Measurements from ENCODE around the gene ABCC4.
"Not testable (repeated sequence)": the region's sequence is repeated elsewhere in the genome, so short reads cannot be mapped to it uniquely, and the experiment has no call there.

The ABCC4 gene

DNA sequence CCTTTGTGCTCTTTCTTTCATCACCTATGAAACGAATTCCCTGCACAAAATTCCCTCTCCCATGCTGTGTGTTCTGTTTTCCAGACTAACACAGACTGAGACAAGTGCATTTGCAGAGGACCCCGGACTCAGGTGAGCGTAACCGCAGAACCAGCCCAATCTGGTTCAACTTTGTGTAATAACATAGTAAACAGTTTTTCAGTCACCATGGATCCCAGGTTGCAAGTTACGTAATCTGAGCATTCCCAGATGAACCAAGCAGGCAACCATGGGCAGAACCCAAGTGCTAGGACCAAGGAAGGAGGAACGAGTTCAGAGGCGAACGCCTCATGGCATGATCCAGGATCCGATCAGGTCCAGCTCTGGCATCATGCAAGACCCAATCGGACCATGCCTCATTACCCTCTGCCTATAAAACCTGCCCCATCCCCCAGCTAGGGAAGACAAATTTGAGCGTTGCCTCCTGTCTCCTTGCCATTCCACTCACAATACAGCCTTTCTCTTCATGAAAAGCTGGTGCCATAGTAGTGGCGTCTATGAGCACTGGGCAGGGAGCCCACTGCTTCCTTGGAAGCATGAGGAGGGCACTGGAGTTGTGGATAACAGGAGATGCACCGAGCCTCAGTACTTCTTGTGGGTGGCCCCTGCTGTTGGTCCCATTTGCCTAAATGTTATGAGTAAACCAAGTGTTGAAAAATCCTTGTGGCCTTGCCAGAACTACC lies 107.6 kb downstream of the ABCC4 start:
- DNase-seq, result no peak

DNA sequence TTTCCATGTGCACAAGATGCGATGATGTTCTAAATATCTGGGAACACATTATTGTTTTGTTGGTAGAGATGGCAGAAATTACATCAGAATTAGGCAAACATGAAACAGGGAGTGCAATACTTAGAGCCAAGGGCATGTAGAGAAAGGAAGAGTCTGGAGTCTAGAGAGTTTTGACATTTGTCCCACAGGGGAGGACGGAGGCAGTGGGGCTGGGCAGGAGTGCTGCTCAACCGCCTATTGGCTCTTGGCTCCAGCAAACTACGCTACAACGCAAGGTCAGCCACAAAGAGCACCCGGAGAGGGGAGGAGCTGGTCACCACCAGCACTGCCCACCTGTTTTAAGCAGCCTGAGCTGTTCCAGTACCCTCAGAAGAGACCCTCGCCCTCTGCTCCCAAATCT lies 108.3 kb downstream of the ABCC4 start:
- DNase-seq, result no peak

DNA sequence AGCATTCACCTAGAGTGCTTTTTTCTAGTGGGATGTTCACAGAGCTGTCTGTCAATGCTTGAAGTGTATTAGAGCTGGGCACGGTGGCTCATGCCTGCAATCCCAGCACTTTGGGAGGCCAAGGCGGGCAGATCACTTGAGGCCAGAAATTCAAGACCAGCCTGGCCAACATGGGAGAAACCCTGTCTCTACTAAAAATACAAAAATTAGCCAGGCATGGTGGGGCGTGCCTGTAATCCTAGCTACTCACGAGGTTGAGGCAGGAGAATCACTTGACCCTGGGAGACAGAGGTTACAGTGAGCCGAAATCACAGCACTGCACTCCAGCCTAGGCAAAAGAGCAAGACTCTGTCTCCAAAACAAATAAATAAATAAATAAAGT lies 108.7 kb downstream of the ABCC4 start:
- DNase-seq, result not testable (repeated sequence)

DNA sequence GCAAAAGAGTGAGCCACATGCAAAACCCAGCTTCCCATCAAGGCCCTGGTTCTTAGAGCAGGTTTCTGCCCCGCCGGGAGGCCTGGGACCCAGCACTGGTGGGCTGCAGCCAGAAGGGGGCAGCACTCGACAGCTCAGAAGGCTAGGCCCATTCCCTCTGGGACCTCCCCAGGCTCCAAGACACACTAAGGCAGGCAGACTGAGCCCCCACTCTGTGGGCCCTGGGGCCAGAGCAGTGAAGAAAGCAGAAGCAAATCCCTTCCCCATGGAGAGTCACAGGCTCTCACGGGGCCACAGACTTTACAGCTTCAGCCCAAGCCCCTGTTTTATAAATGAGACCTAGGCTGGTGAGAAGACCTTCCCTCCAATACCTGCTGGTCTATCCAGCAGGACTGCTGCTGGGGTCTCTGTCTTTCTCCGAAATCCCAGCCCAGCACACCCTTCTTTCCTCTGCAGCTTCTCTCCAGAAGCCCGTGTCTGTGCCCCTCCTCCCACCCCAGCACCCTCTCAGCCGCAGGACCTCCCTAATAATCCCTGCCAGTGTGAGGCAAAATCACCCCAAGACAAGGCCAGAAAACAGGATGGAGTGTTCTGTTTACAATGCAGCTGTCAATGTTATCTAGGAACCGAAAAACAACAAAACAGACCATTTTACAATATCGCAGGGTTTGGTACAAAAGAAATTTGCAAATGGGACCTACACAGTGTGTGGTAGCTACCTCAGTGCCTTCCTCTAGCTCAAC lies 109.3 kb downstream of the ABCC4 start:
- DNase-seq, result peak; percentile 76 to 81

DNA sequence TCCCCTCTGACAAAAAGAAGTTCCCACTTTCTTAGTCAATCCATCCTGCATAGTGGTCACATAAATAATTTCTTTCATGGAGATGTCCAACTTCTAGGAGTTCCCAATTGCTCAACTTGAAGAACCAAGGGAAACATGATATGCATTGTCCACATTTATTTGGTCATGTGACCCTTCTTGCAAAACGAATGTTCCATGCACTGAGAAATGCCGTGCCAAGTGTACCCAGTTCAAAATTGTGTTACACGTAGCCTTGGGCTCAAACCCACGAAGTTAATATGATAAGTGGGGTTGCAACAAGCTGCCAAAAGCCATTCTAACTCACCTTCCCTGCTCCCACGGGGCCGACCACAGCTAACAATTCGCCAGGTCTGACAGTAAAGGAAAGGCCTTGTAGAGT lies 113.1 kb downstream of the ABCC4 start:
- DNase-seq, result no peak

DNA sequence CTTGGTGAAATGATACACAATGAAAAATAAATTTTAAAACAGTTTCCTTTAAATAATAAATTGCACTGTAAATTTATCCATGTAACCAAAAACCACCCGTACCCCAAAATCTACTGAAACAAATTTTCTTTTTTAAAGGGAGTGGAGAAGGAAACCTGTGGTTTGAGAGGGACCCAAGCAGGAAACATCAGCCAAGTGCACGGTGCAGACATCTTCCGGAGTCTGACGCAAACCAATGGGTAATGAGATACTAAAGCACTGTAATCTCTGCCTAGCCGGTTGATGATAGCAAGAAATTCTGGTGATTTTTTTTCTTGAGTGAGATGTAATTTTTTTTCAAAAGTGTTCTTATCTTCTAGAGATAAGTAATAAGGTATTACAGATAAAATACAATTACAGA lies 115.4 kb downstream of the ABCC4 start:
- peak in 1 of 2 donors; percentile 3 for DNase-seq

DNA sequence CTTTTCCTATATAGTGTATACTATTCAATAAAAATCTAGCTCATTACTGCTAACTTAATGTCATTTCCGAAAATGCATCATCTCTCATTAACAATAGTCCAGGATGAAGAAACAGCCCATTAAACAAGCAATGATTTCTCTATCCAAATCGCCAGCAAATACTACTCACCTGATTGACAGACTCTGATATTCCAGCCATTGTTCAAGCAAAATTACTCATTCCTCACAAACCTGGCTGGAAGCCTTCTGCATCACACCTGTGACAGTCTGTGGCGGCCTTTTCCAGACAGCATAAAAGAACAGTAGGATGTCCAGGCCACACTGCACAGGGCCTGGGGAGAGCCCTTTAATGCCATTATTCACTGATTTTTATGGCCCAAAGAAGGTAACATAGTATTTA lies 115.9 kb downstream of the ABCC4 start:
- DNase-seq, result no peak

DNA sequence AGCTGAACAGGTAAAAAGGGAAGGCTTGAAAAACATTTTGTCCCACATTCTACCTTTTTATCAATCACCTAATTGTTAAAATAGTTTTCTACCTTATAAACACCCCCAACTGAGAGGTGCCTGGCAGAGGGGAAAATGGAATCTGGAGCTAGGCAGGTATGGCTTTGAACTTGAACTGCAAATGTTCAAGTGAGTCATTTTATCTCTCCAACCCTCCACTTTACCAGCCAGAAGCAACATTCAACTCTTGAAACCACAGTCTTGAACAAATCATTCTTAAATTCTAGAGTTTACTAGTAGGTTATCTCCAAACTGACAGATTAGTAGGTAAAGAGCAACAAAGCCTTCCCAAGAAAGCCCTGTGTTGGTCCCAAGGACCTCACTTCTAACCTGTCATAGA lies 116.9 kb downstream of the ABCC4 start:
- no peak for DNase-seq

DNA sequence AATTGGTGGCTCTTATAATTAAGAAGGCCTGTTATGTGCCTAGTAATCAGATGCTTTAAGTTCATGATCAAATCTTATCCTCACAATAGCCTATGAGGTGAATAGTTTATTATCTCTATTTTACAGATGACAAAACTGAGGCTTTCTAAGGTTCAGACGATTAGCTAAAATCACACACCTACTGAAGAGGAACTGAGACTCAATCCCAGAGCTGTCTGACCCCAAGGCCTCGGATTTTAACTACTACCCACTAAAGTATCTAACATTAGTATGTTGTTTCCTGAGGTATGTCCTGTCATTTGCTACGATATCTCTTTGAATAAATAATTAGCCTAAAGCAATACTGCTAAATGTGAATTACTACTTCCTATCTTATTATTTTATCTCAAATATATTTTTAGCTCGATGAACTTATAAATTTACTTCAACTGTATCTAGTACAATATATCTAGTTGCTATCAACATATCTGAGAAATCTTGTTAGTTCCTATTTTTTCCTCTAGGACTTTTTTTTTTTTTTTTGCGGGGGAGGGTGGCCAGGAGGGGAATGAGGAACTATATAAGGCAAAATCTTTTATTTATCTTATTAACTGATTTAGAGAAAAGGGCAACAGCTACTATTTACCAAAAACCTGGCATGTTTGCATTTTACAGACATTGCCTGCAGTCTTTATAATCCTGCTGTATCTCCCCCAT lies 118.5 kb downstream of the ABCC4 start:
- peak; percentile 35 to 76 for DNase-seq

DNA sequence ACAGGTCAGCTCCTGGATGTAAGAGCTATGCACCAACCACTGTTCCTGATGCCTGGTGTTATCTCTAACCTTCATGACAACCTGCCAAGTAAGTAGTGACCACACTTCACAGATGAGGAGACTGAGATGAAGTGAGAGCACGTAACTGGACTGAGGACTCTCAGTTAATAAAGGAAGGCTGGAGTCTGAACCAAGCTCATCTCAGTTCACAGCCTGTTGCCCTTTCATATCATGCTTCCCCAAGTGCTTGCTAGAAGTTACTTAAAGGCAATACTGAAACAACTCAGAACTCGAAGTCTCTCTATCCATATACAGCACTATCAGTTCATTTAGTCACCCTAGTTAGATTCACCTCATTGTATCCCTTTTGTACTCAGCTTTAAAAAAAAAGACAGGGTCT lies 119.7 kb downstream of the ABCC4 start:
- no peak for DNase-seq

DNA sequence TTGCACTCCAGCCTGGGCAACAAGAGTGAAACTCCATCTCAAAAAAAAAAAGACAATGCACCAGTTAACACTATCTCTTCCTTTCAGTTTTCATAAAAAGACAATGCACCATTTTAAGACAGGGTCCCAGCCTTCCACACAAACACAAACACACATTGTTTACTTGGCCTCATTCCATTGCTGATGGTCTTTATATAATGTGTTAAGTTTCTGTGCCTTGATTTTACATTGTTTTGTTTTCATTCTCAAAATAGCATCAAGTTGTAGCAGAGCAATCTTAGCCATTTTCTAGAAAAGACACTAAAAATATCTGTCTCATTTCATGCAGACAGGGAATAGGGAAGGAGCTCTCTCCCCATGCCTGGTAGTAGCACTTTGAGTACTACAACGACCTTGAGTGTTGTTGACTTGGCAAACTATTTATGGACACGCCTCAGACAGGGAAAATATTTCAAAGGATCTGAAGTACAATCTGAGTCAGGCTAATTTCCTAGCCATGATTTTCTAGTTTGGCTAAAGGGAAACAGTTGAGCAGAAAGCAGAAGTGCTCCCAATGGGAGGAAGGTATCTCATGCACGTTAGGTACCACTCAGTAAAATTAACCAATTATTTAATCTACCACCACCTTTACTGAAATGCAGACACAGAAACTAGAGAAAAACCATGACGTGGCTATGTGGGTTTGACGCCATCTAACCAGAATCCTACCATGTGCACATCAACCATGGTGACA lies 120.6 kb downstream of the ABCC4 start:
- DNase-seq, result no peak

DNA sequence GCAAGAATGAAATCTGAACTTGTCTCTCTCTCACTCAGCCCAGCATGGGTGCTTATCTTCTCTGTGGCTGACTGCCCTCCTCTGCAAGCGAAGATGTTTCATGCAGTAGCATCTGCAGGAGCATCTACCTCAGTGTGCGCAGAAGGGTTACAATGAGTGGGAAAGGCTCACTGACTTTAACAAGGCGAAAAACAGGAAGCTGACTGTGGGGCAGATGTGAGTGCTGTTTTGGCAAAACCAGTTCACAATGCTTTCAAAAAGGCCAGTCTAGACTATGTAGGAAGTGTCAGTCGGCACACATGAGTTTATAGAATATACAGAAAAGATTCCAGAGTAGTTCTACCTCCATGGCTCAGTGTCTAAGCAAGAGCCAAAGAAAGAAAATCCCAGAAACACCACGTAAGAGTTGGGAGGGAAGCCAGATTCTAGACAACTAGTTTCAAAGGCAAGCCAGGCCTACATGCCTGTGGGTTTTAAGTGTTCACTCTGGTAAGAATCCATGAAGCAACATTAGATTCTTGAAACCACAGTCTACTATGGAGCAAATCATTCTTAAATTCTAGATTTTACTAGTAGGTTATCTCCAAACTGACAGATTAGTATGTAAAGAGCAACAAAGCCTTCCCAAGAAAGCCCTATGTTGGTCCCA lies 124.5 kb downstream of the ABCC4 start:
- peak in 1 of 2 donors; percentile 6 for DNase-seq

DNA sequence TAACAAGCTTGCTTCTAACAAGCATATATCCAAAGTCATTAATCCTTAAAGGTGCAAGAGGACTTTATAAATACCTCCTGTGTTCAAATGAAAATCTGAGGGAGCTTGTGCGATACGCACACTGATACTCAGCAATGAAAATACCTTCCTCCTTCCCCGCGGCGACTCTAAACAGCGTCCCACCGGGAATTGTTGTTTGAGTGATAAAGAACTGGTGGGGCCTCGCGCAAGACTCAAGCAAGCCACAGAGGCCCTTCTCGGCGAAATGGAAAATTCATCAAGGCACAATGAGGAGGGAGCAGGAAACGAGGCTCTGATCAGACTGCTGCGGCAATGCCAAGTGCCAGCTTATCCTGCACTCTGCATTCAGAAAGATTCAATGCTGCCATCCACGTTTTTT lies 126.7 kb downstream of the ABCC4 start:
- DNase-seq, result no peak

DNA sequence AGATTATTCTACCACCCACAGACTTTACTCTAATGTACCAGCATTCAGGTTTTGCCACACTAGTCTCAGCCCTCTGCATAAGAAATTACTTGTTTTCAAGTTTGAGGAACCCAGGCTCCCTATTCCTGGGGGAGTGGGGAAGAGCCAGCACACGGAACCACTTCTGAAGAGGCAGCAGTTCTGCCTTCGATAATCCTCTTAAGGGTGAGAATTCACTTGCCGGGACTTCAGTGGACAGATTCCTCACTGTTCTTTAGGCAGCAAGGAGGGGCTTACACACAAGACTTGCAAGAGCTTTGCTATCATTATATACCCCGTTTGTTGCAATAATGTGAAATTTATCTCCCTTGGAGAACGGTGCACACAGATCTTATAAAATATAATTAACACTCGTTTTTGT lies 133.1 kb downstream of the ABCC4 start:
- no peak for DNase-seq

DNA sequence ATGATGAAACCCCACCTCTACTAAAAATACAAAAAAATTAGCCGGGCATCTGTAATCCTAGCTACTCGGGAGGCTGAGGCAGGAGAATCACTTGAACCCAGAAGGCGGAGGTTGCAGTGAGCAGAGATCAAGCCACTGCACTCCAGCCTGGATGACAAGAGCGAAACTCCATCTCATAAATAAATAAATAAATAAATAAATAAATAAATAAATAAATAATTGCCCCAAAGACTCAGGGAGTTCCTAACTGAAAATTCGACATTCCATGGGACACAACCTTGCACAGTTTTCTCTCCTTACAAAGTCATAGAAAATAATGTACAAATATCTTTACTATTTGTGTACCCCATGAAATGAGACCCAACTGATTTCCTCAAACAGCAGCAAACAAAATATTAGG lies 134.2 kb downstream of the ABCC4 start:
- not testable (repeated sequence) for DNase-seq

DNA sequence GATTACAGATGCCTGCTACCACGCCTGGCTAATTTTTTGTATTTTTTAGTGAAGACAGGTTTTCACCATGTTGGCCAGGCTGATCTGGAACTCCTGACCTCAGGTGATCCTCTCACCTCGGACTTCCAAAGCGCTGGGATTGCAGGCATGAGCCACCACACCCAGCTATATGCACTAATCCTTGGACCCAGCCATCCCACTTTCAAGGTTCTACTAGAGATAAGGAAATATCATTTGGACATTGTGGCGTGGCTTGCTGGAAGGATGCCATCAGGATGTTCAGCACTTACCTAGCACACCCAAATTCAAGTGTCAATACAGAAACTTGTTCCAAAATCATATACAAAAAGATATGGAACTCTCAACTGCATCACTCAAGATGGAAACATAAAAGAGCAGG lies 136.4 kb downstream of the ABCC4 start:
- no peak for DNase-seq

DNA sequence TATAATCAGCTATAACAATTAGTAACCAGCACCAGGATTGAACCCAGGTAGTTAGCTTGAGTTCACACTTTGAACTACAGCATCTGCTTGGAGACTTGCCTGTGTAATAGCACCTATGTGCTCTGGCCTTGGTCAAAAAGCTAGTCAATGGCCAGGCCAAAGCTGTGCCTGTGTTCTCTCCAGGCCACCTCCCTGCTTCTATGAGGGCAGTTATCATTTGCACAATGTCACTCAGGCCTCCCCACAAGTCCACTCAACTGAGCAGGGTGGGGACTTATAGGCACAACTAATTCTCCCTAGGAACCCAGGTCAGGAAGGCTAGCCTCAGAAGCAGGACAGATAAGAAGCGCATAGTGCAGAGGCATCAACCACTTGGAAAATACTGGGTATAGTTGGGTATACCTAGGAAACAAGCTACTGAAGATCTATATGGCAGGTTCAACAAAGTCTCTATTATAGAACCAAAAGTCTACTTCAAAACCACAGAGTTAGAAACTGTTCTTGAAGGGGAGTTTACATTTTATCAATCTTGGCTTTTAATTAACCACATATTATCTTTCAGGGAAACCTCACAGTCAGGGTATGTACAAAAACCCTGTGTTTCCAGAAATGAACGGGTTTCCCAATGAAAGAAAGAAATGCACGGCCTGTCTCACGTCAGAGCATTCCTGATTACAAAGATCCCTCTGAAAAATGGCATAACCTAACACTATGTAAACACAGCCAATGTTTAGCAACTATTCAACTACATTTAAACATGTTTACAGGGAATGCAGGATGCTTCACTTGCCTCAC lies 140.9 kb downstream of the ABCC4 start:
- no peak for DNase-seq

DNA sequence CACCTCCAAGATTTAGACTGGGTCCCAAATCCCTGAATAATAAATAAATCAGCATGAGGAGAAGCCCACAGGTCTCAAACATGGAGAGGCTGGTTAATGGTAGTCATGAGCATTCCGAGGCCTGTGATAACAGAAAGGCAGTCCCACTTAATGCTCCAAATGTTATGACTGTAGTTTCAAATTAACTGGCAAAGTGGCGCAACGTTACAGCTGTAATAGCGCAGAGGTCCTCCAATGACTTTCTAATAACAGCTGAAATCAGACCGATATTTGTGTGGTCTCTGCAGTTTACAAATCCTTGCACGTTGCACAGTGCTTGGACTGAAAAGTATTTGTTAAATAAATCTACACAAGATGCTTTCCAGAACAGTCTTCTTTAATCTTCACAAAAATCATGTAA lies 141.8 kb downstream of the ABCC4 start:
- no peak for DNase-seq

DNA sequence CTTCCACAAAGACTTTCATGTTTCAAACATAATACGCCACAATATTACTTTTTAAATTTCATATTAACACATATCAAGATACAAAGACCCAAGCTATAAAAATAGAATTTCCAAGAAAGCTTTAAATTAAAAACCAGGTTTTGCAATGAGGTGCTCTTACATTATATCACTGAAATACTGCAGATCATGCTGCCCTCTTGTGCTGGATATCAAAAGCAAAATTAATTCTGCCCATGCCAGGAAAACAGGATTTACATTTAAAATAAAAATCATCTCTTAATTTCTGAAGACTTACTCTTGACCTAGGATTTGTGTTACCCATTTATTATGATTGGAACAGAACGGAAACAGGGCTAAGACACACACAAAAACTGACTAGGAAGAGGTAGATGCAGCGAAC lies 145.0 kb downstream of the ABCC4 start:
- no peak for DNase-seq

DNA sequence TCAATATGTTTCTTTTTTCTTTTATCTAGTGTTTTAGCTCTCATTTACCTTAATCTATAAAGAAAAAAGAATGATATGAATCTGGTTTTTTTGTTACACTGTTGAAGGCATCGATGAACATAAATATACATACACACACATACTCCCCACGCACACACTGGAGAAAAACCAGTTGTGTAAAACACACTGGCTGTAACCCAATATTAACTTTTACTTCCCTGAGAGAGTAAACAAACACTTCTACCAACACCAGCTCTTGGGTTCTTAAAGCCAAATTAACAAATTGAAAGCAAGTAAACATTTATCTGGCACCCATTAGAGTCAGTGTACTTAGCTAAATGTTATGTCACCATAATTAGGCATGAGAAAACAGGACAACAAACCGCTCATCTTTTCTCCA lies 145.7 kb downstream of the ABCC4 start:
- DNase-seq, result no peak

DNA sequence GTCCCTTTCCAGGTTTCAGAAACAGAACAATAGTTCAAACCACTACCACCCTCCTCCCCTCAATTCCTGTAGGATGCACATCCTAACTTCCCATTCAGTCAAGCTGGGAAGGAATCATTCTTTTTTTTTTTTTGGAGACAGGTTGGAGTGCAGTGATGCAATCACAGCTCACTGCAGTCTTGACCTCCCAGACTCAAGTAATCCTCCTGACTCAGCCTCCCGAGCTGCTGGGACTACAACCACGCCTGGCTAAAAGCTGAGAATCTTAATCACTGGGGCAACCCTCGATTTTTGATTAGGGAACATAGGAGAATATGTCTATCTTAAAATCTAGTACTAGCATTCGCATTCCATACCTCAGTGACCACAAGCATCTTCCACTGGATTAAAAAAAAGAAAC lies 146.2 kb downstream of the ABCC4 start:
- no peak for DNase-seq

DNA sequence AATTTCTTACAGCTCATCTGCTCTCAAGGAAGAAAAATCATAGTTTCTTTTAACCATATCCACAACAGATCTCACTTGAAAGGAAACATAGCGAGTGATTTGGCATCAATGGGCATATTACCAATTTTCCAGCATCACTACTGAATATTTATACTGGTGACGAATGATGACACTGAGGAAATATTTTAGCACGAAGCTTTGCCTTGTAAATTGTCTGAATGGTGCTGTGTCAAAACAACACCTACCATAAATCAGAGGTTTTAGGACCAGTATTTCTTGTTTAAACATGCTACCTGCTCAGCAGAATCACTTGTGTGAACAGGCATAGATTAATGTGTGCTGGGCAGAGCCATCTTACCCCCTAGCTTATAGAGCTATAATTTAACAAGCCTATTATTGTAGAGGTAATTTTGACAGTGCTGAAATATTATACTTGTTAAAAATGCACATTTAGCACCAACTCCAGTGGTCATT lies 146.8 kb downstream of the ABCC4 start:
- no peak for DNase-seq
